Measurements from ENCODE around the gene PKD2L2.

DNA sequence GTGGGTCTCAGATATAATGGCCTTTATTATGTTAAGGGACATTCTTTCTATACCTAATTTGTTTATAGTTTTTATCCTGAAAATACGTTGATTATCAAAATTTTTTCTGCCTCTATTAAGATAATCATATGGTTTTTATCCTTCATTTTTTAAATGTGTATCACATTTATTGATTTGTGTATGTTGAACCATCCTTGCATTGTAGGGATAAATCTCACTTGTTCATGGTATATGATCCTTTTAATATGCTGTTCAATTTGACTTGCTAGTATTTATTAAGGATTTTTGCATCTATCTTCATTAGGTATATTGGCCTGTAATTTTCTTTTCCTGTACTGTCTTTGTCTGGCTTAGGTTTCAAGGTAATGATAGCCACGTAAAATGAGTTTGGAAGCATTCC, 25.5 kb downstream of the PKD2L2 start:
- TF ChIP-seq EP300 (IDR thresholded peaks at IDR 0.05; ENCODE audit: borderline replicate concordance in 1 of 2, control insufficient read depth in 1 of 2, low read depth in 2 of 2, low read length in 2 of 2) (no peak), ZNF274 (IDR thresholded peaks at IDR 0.05; ENCODE audit: insufficient read depth, insufficient read length) (no peak), YY1 (IDR thresholded peaks at IDR 0.05; ENCODE audit: low read depth, low read length) (no peak)
- TF ChIP-seq, protein P1, sequence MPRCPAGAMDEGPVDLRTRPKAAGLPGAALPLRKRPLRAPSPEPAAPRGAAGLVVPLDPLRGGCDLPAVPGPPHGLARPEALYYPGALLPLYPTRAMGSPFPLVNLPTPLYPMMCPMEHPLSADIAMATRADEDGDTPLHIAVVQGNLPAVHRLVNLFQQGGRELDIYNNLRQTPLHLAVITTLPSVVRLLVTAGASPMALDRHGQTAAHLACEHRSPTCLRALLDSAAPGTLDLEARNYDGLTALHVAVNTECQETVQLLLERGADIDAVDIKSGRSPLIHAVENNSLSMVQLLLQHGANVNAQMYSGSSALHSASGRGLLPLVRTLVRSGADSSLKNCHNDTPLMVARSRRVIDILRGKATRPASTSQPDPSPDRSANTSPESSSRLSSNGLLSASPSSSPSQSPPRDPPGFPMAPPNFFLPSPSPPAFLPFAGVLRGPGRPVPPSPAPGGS (IDR thresholded peaks at IDR 0.05; ENCODE audit: borderline replicate concordance, insufficient read depth, low read depth, low read length, poor library complexity, severe bottlenecking), result no peak
